HepG2 (cell line): ENCODE data around the gene ATP1A2. TPM values are rescaled to one million over a fixed set of nuclear protein-coding genes. Genes with fewer than 3 reads are reported as not detected.

ENCODE experiments used
- BCLAF1 ChIP-seq: fragments of 450-650 bp; IDR thresholded peaks from 2 replicates; pipeline ENCODE4 v1.6.1; 2017; ENCODE audit warnings: mild to moderate bottlenecking
- ERF ChIP-seq: IDR thresholded peaks from 2 replicates; pipeline ENCODE4 v1.6.1; 2018; ENCODE audit warnings: missing biosample characterization, missing genetic modification reagents
- HCFC1 ChIP-seq: fragments of 150-350 bp; IDR thresholded peaks from 2 replicates; pipeline ENCODE4 v1.6.1; 2014; ENCODE audit warnings: low read depth, low read length
- POGK ChIP-seq: sonication (generic); formaldehyde crosslinking; conservative IDR thresholded peaks from 2 replicates; pipeline ENCODE4 v1.8.0; 2022; ENCODE audit warnings: mild to moderate bottlenecking, moderate library complexity, missing genetic modification reagents
- RERE ChIP-seq: IDR thresholded peaks from 2 replicates; pipeline ENCODE4 v1.6.1; 2016; ENCODE audit warnings: low read depth, missing genetic modification reagents, missing compliant biosample characterization
- SIN3A ChIP-seq: IDR thresholded peaks from 2 replicates; pipeline ENCODE4 v1.6.1; 2011; ENCODE audit warnings: low read depth, mild to moderate bottlenecking, control low read depth, low read length, borderline replicate concordance
- SIX1 ChIP-seq: sonication (generic); formaldehyde crosslinking; IDR thresholded peaks from 2 replicates; pipeline ENCODE4 v1.4.0; 2020; ENCODE audit warnings: missing genetic modification reagents, borderline replicate concordance
- ZFP36L1 ChIP-seq: sonication (generic); formaldehyde crosslinking; IDR thresholded peaks from 2 replicates; pipeline ENCODE4 v1.8.0; 2022; ENCODE audit warnings: mild to moderate bottlenecking, missing genetic modification reagents, moderate library complexity
- ZNF224 ChIP-seq: sonication (generic); formaldehyde crosslinking; IDR thresholded peaks from 2 replicates; pipeline ENCODE4 v1.5.0; 2020; ENCODE audit warnings: mild to moderate bottlenecking, missing genetic modification reagents
- ZNF225 ChIP-seq: sonication (generic); formaldehyde crosslinking; IDR thresholded peaks from 2 replicates; pipeline ENCODE4 v1.4.0; 2020; ENCODE audit warnings: mild to moderate bottlenecking, missing genetic modification reagents
- ZNF646 ChIP-seq: sonication (generic); formaldehyde crosslinking; IDR thresholded peaks from 2 replicates; pipeline ENCODE4 v1.9.0; 2021; ENCODE audit warnings: mild to moderate bottlenecking, missing genetic modification reagents
- polyA plus RNA-seq, 8 experiments: library from polyadenylated mRNA; depleted of rRNA in 3 of 8; stranded (reverse) in 7 of 8; unstranded in 1 of 8; fragments of >200 nt; fragmentation: Illumina TruSeq in 4 of 8; extraction: Trizol in 4 of 8; gene quantifications; 2 replicates each; pipeline versions ENCODE4 v1.2.1 to v1.2.3, GENCODE V29; 2011 to 2016; ENCODE audit warnings: low read depth in 4 of 8, missing spikeins in 1 of 8, mixed read lengths in 1 of 8; ENCODE audit not compliant: insufficient read depth in 1 of 8
- total RNA-seq, 5 experiments: library from RNA; depleted of rRNA; stranded (reverse); fragments of >200 nt; fragmentation: Illumina TruSeq; extraction: Trizol; gene quantifications; 2 replicates each; pipeline ENCODE4 v1.2.3, GENCODE V29; 2016; ENCODE audit warnings: low read depth in 1 of 5

Gene ATP1A2
- total and polyA plus RNA-seq, 2 of the 13 experiments (the other 11 are each of a cell fraction or from before 2014, with no cell fraction given), result 0.16 TPM; not detected in 1

- no peak for TF ChIP-seq RERE (CRISPR knock-in tag)
- peak; percentile 74; the same call in 1 of the 2 replicates for TF ChIP-seq ZNF646 (CRISPR knock-in tag)
- TF ChIP-seq ZNF224 (CRISPR knock-in tag), result 0 out of 2 replicates have a peak, but pooled peaks have one; percentile 39
- peak; percentile 62; the same call in 1 of the 2 replicates for TF ChIP-seq ERF (CRISPR knock-in tag)
- no peak for TF ChIP-seq ZFP36L1 (CRISPR knock-in tag)
- TF ChIP-seq SIX1 (CRISPR knock-in tag), result no peak
- TF ChIP-seq BCLAF1, result no peak
- TF ChIP-seq POGK (CRISPR knock-in tag), result peak; percentile 75
- TF ChIP-seq HCFC1, result no peak
- peak; percentile 35; the same call in 1 of the 2 replicates for TF ChIP-seq SIN3A
- no peak for TF ChIP-seq ZNF225 (CRISPR knock-in tag)
Measured at GRCh38 chr1:160101037-160101716, 14.4 kb upstream of the ATP1A2 start (continued).
